HEK293 (cell line): ENCODE data around the gene GALT.

Source experiments
- CTCF ChIA-PET: fragments of 350-600 bp; formaldehyde crosslinking; extraction: SDS; loops from one replicate; lab custom pipeline; 2021; ENCODE audit warnings: antibody characterized with exemption; lab: Yijun Ruan, JAX
- POLR2A ChIA-PET: fragments of 300-600 bp; formaldehyde crosslinking; extraction: SDS; loops from one replicate; lab custom pipeline; 2020; ENCODE audit warnings: antibody characterized with exemption, inconsistent platforms; lab: Yijun Ruan, JAX
- H3K27ac ChIP-seq: fragments of 200-500 bp; sonication (Bioruptor generic); 2 replicates; pipeline ENCODE4 v1.5.1; 2014; ENCODE audit warnings: low read depth, low read length, control low read depth, inconsistent platforms; ENCODE audit errors: extremely low read depth
- H3K36me3 ChIP-seq, 2 experiments: fragments of 200-500 bp in 1 of 2; sonication (Bioruptor generic) in 1 of 2; 1 replicate in 1 of 2; 2 replicates in 1 of 2; pipeline ENCODE4 v1.5.1; 2014 to 2017; ENCODE audit warnings: inconsistent platforms in 2 of 2, low read length in 2 of 2; ENCODE audit not compliant: control insufficient read depth in 2 of 2, insufficient read depth in 1 of 2
- H3K4me1 ChIP-seq: fragments of 200-500 bp; sonication (Bioruptor generic); 2 replicates; pipeline ENCODE4 v1.5.1; 2014; ENCODE audit warnings: mild to moderate bottlenecking, low read length, inconsistent platforms; ENCODE audit not compliant: control insufficient read depth, insufficient read depth
- H3K4me3 ChIP-seq: 2 replicates; pipeline ENCODE4 v1.5.1; 2011; ENCODE audit warnings: low read depth, mild to moderate bottlenecking, control low read depth, low read length, moderate library complexity
- H3K9me3 ChIP-seq: fragments of 200-500 bp; sonication (Bioruptor generic); 2 replicates; pipeline ENCODE4 v1.5.1; 2014; ENCODE audit warnings: low read depth, low read length, inconsistent platforms; ENCODE audit not compliant: control insufficient read depth, insufficient read depth
- GFI1B ChIP-seq: fragments of 450-650 bp; formaldehyde crosslinking; IDR thresholded peaks from 2 replicates; pipeline ENCODE4 v1.5.1; 2016; ENCODE audit warnings: missing biosample characterization, missing genetic modification characterization
- INSM2 ChIP-seq: fragments of 450-650 bp; formaldehyde crosslinking; IDR thresholded peaks from 2 replicates; pipeline ENCODE4 v1.5.1; 2016; ENCODE audit warnings: missing biosample characterization, missing genetic modification characterization
- PRDM4 ChIP-seq: fragments of 450-650 bp; formaldehyde crosslinking; IDR thresholded peaks from 2 replicates; pipeline ENCODE4 v1.5.1; 2017; ENCODE audit warnings: missing biosample characterization, missing genetic modification characterization
- SALL2 ChIP-seq: fragments of 450-650 bp; formaldehyde crosslinking; IDR thresholded peaks from 2 replicates; pipeline ENCODE4 v1.5.0; 2017; ENCODE audit warnings: missing biosample characterization, mild to moderate bottlenecking, missing genetic modification characterization, borderline replicate concordance
- TSHZ1 ChIP-seq: fragments of 450-650 bp; formaldehyde crosslinking; IDR thresholded peaks from 2 replicates; pipeline ENCODE4 v1.5.1; 2016; ENCODE audit warnings: missing biosample characterization, missing genetic modification characterization, borderline replicate concordance
- WT1 ChIP-seq: fragments of 450-650 bp; formaldehyde crosslinking; IDR thresholded peaks from 2 replicates; pipeline ENCODE4 v1.5.1; 2016; ENCODE audit warnings: missing biosample characterization, missing genetic modification characterization
- ZBTB8A ChIP-seq: fragments of 450-650 bp; formaldehyde crosslinking; IDR thresholded peaks from 2 replicates; pipeline ENCODE4 v1.5.1; 2016; ENCODE audit warnings: missing biosample characterization, missing genetic modification characterization
- ZFP3 ChIP-seq: fragments of 450-650 bp; formaldehyde crosslinking; IDR thresholded peaks from 2 replicates; pipeline ENCODE4 v1.5.1; 2016; ENCODE audit warnings: low read depth, missing biosample characterization, missing genetic modification characterization
- ZFP37 ChIP-seq: fragments of 450-650 bp; formaldehyde crosslinking; IDR thresholded peaks from 2 replicates; pipeline ENCODE4 v1.5.1; 2016; ENCODE audit warnings: missing biosample characterization, missing genetic modification characterization
- ZFP69B ChIP-seq: fragments of 450-650 bp; formaldehyde crosslinking; IDR thresholded peaks from 2 replicates; pipeline ENCODE4 v1.5.1; 2016; ENCODE audit warnings: missing biosample characterization, missing genetic modification characterization
- ZNF174 ChIP-seq: fragments of 450-650 bp; formaldehyde crosslinking; IDR thresholded peaks from 2 replicates; pipeline ENCODE4 v1.5.0; 2017; ENCODE audit warnings: missing biosample characterization, mild to moderate bottlenecking, missing genetic modification characterization
- ZNF175 ChIP-seq: fragments of 450-650 bp; formaldehyde crosslinking; IDR thresholded peaks from 2 replicates; pipeline ENCODE4 v1.5.1; 2016; ENCODE audit warnings: missing biosample characterization, missing genetic modification characterization
- ZNF274 ChIP-seq, 2 experiments: fragments of 200-500 bp in 1 of 2; fragments of 450-650 bp in 1 of 2; sonication (Bioruptor generic) in 1 of 2; formaldehyde crosslinking in 1 of 2; IDR thresholded peaks; 2 replicates each; pipeline versions ENCODE4 v1.5.1 to v1.6.1; 2014 to 2016; ENCODE audit warnings: borderline replicate concordance in 1 of 2, inconsistent platforms in 1 of 2, low read length in 1 of 2, missing biosample characterization in 1 of 2, missing genetic modification characterization in 1 of 2
- ZNF404 ChIP-seq: fragments of 450-650 bp; formaldehyde crosslinking; IDR thresholded peaks from 2 replicates; pipeline ENCODE4 v1.5.1; 2017; ENCODE audit warnings: missing biosample characterization, missing genetic modification characterization
- ZNF571 ChIP-seq: fragments of 450-650 bp; formaldehyde crosslinking; IDR thresholded peaks from 2 replicates; pipeline ENCODE4 v1.5.0; 2017; ENCODE audit warnings: missing biosample characterization, missing genetic modification characterization
- ZNF621 ChIP-seq: fragments of 450-650 bp; formaldehyde crosslinking; IDR thresholded peaks from 2 replicates; pipeline ENCODE4 v1.5.1; 2017; ENCODE audit warnings: missing biosample characterization, missing genetic modification characterization
- ZNF623 ChIP-seq: fragments of 450-650 bp; formaldehyde crosslinking; IDR thresholded peaks from 2 replicates; pipeline ENCODE4 v1.5.1; 2016; ENCODE audit warnings: missing biosample characterization, missing genetic modification characterization
- ZSCAN18 ChIP-seq: fragments of 450-650 bp; formaldehyde crosslinking; IDR thresholded peaks from 2 replicates; pipeline ENCODE4 v1.5.1; 2016; ENCODE audit warnings: missing biosample characterization, missing genetic modification characterization
- ZSCAN23 ChIP-seq: fragments of 450-650 bp; formaldehyde crosslinking; IDR thresholded peaks from 2 replicates; pipeline ENCODE4 v1.5.1; 2016; ENCODE audit warnings: missing biosample characterization, missing genetic modification characterization
- ZXDB ChIP-seq: fragments of 450-650 bp; formaldehyde crosslinking; IDR thresholded peaks from 2 replicates; pipeline ENCODE4 v1.5.1; 2016; ENCODE audit warnings: missing biosample characterization, missing genetic modification characterization

The GALT gene

GRCh38 chr9:34606190-34606589 is 40.3 kb upstream of the GALT start:
- ChIA-PET CTCF (interaction anchor here (0.7 to 6.1 kb wide), 9 partner anchors 11 to 939 kb away, joined by 3 to 105 read pairs (median 6); no protein-coding TSS in a partner anchor), POLR2A (interaction anchor here (1.4 kb wide), 1 partner anchor 202 kb away, joined by 3 read pairs; no protein-coding TSS in a partner anchor)
- no peak overlapping the region for H3K27ac ChIP-seq
- H3K4me1 ChIP-seq, result no peaks in the 10 kb centered on the region
- no peak overlapping the region for H3K4me3 ChIP-seq
- H3K9me3 ChIP-seq, result no peaks in the 10 kb centered on the region
- H3K36me3 ChIP-seq, result peaks cover 0 to 16% of the 10 kb centered on the region in 2 experiments; a peak in 1 of 3 replicates
- TF ChIP-seq ZSCAN23 (tag by site-specific recombination) (no peak), ZNF174 (tag by site-specific recombination) (no peak), ZBTB8A (tag by site-specific recombination) (no peak), ZNF404 (tag by site-specific recombination) (no peak), GFI1B (tag by site-specific recombination) (no peak), ZNF621 (no peak), INSM2 (no peak), ZNF623 (no peak), ZXDB (no peak), WT1 (tag by site-specific recombination) (no peak), ZNF175 (no peak), PRDM4 (tag by site-specific recombination) (no peak), ZNF274 (IDR thresholded peaks at IDR 0.05; ENCODE audit: low read length) (no peak), ZNF274 (tag by site-specific recombination; IDR thresholded peaks at IDR 0.05; ENCODE audit: borderline replicate concordance) (no peak), ZFP3 (tag by site-specific recombination) (no peak), ZFP37 (no peak), ZSCAN18 (tag by site-specific recombination) (no peak), TSHZ1 (tag by site-specific recombination) (no peak), SALL2 (no peak), ZFP69B (tag by site-specific recombination) (no peak), ZNF571 (tag by site-specific recombination) (no peak)
